ENCODE measurements around the gene NOXA1.

DNA sequence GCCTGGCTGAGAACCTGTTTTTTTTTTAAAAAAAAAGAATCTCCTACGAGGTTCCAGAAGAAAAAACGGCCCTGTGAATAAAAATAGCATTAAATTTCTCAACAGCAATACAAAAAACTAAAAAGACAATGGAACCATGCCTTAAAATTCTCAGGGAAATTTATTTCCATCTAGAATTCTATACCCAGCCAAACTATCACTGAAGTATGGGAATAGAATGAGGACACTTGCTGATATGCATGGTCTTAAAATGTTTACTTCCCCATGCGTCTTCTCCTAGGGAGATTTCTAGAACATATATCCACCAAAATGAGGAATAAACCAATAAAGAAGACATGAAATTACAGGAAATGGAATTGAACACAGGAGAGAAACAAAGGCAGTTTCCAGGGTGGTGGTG, 52.5 kb downstream of the NOXA1 start:
- TF ChIP-seq CTCF (IDR thresholded peaks at IDR 0.05) (no peak), POLR2AphosphoS5 (IDR thresholded peaks at IDR 0.05) (no peak)
